Measurements from ENCODE around the gene CELA2A. TPM values are rescaled to one million over a fixed set of nuclear protein-coding genes. Genes with fewer than 3 reads are reported as not detected.
"Not testable (repeated sequence)": the region's sequence is repeated elsewhere in the genome, so short reads cannot be mapped to it uniquely, and the experiment has no call there.

Gene CELA2A
- total and polyA plus RNA-seq, 2 of the 13 experiments (the other 11 are each of a cell fraction or from before 2014, with no cell fraction given) = not detected

- in situ Hi-C loops (cut with HindIII; ENCODE audit: extremely low pct_ligation_motif_present, low pct_unique_long_range_greater_than_20kb) (no loop called here), intact Hi-C loops (cut with micrococcal nuclease; ENCODE audit: unreplicated experiment) (no loop called here)
- no peak overlapping the region for H3K4me2 ChIP-seq (ENCODE audit: low read depth, low read length)
- no TSS peak for BruUV-seq (replicated peaks)
- no peak for ATAC-seq
- H3K79me2 ChIP-seq (ENCODE audit: insufficient read depth, low read length) = no peaks in the 10 kb centered on the region
- no peaks in the 10 kb centered on the region for H3K9me3 ChIP-seq (ENCODE audit: low read length)
- H3K27ac ChIP-seq (ENCODE audit: extremely low read length, insufficient read depth, low read length) = no peak overlapping the region
- no peak overlapping the region for H2AFZ ChIP-seq (ENCODE audit: low read length)
- FAIRE-seq = no peak
- peaks cover 6% of the 10 kb centered on the region; the same call in 1 of the 2 replicates for H3K4me1 ChIP-seq (ENCODE audit: insufficient read depth, low read length)
- 97% methylated on average over 3 of the region's 3 CpGs for WGBS (ENCODE audit: low lambda C conversion rate)
- CTCF ChIA-PET (ENCODE audit: low intra/inter-chr PET ratio, low total read pairs) = no interaction called here
- no peak overlapping the region for H3K4me3 ChIP-seq (replicated peaks in 1 of 3; ENCODE audit: insufficient read depth in 1 of 3, low read depth in 2 of 3, low read length in 3 of 3)
- no peak overlapping the region for H3K9ac ChIP-seq (ENCODE audit: insufficient read depth, low read depth, low read length)
- DNase-seq (ENCODE audit: low spot score) = no peak
- H3K27me3 ChIP-seq (ENCODE audit: control insufficient read depth in 1 of 2, insufficient read depth in 2 of 2, low read length in 2 of 2) = no peaks in the 10 kb centered on the region
- POLR2A ChIA-PET = no interaction called here
- no peaks in the 10 kb centered on the region for H4K20me1 ChIP-seq (ENCODE audit: insufficient read depth, low read length)
- H3K36me3 ChIP-seq (replicated peaks in 1 of 2; ENCODE audit: control insufficient read depth in 1 of 2, insufficient read depth in 2 of 2, low read length in 2 of 2) = peaks cover 0 to 17% of the 10 kb centered on the region in 2 experiments; a peak in 3 of 5 replicates
- no peak for TF ChIP-seq ATF1 (CRISPR knock-in tag; IDR thresholded peaks at IDR 0.05)
- TF ChIP-seq FOXP1 (IDR thresholded peaks at IDR 0.05) = no peak
- no peak for TF ChIP-seq FOXP1 (CRISPR knock-in tag; IDR thresholded peaks at IDR 0.05)
- no peak for TF ChIP-seq ZNF24 (IDR thresholded peaks at IDR 0.05)
- no peak for TF ChIP-seq KDM3A (CRISPR knock-in tag; IDR thresholded peaks at IDR 0.05; ENCODE audit: low read depth)
- no peak for TF ChIP-seq JUNB (CRISPR knock-in tag; IDR thresholded peaks at IDR 0.05; ENCODE audit: borderline replicate concordance)
- TF ChIP-seq RNF219 (CRISPR knock-in tag; IDR thresholded peaks at IDR 0.05) = no peak
- no peak for TF ChIP-seq POLR2AphosphoS2 (IDR thresholded peaks at IDR 0.05; ENCODE audit: low read depth, low read length)
- TF ChIP-seq SIX1 (CRISPR knock-in tag; IDR thresholded peaks at IDR 0.05; ENCODE audit: borderline replicate concordance) = no peak
- TF ChIP-seq ZNF510 (CRISPR knock-in tag; IDR thresholded peaks at IDR 0.05; ENCODE audit: low read depth) = no peak
- TF ChIP-seq ZNF274 (CRISPR knock-in tag; IDR thresholded peaks at IDR 0.05) = no peak
- no peak for TF ChIP-seq ZUFSP (CRISPR knock-in tag; IDR thresholded peaks at IDR 0.05; ENCODE audit: borderline replicate concordance)
Observed at GRCh38 chr1:15513919-15514318, 57.4 kb downstream of the CELA2A start.

GRCh38 chr1:15514557-15514956, 58.0 kb downstream of the CELA2A start:
- ATAC-seq; in situ Hi-C loops (cut with HindIII; ENCODE audit: extremely low pct_ligation_motif_present, low pct_unique_long_range_greater_than_20kb); DNase-seq (ENCODE audit: low spot score); H3K79me2 ChIP-seq (ENCODE audit: insufficient read depth, low read length); FAIRE-seq; H3K4me2 ChIP-seq (ENCODE audit: low read depth, low read length); CTCF ChIA-PET (ENCODE audit: low intra/inter-chr PET ratio, low total read pairs); H4K20me1 ChIP-seq (ENCODE audit: insufficient read depth, low read length); H3K9me3 ChIP-seq (ENCODE audit: low read length); H3K9ac ChIP-seq (ENCODE audit: insufficient read depth, low read depth, low read length); H3K27me3 ChIP-seq (ENCODE audit: control insufficient read depth in 1 of 2, insufficient read depth in 2 of 2, low read length in 2 of 2); H3K27ac ChIP-seq (ENCODE audit: extremely low read length, insufficient read depth, low read length); BruUV-seq (replicated peaks); POLR2A ChIA-PET; H3K4me3 ChIP-seq (replicated peaks in 1 of 3; ENCODE audit: insufficient read depth in 1 of 3, low read depth in 2 of 3, low read length in 3 of 3); H2AFZ ChIP-seq (ENCODE audit: low read length); intact Hi-C loops (cut with micrococcal nuclease; ENCODE audit: unreplicated experiment): not testable (repeated sequence)
- Histone ChIP-seq H3K4me1 (ENCODE audit: insufficient read depth, low read length) (peaks cover 12% of the 10 kb centered on the region), H3K36me3 (replicated peaks in 1 of 2; ENCODE audit: control insufficient read depth in 1 of 2, insufficient read depth in 2 of 2, low read length in 2 of 2) (peaks cover 0 to 17% of the 10 kb centered on the region in 2 experiments; a peak in 3 of 5 replicates)
- WGBS (ENCODE audit: low lambda C conversion rate) = 94% methylated on average over 5 of the region's 5 CpGs

All from HepG2 (cell line).